Measurements from ENCODE around the gene PARP11.

DNA sequence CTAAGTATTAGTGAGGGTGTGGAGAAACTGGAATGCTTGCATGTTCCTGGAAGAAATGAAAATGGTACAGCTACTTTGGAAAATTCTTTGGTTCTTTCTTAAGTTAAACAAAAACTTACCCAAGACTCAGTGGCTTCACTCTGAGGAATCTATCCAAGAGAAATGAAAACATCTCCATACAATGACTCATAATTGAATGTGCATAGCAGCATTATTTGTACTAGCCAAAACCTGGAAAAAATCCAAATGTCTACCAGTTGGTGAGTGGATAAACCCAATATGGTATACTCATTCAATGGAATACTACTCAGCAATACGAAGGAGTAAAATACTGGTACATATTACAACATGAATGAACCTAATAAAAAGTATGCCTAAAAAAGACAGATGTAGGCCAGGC lies 102.3 kb downstream of the PARP11 start:
- TF ChIP-seq, protein P1, sequence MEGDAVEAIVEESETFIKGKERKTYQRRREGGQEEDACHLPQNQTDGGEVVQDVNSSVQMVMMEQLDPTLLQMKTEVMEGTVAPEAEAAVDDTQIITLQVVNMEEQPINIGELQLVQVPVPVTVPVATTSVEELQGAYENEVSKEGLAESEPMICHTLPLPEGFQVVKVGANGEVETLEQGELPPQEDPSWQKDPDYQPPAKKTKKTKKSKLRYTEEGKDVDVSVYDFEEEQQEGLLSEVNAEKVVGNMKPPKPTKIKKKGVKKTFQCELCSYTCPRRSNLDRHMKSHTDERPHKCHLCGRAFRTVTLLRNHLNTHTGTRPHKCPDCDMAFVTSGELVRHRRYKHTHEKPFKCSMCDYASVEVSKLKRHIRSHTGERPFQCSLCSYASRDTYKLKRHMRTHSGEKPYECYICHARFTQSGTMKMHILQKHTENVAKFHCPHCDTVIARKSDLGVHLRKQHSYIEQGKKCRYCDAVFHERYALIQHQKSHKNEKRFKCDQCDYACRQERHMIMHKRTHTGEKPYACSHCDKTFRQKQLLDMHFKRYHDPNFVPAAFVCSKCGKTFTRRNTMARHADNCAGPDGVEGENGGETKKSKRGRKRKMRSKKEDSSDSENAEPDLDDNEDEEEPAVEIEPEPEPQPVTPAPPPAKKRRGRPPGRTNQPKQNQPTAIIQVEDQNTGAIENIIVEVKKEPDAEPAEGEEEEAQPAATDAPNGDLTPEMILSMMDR (IDR thresholded peaks at IDR 0.05), result no peak
- no peak for TF ChIP-seq POLR2A (IDR thresholded peaks at IDR 0.05)

Measured in uterus (tissue), 2 donors.